Frontal cortex (tissue), 4 donors: ENCODE results near the gene CLHC1. TPM values are rescaled to one million over a fixed set of nuclear protein-coding genes. Genes with fewer than 3 reads are reported as not detected.
A peak's percentile ranks its signal among the peaks of the same experiment; 100 is the strongest.
"Not testable (repeated sequence)": the region's sequence is repeated elsewhere in the genome, so short reads cannot be mapped to it uniquely, and the experiment has no call there.

ENCODE experiments used
- DNase-seq, 2 donors: peaks; one replicate each; pipeline ENCODE4 v3.0.0; 2012; ENCODE audit warnings: low spot score in 2 of 2
- FAIRE-seq: peaks from 2 replicates; lab custom pipeline; 2012; peaks lifted over from hg19 to GRCh38; lab: Jason Lieb, UNC
- total RNA-seq: library from RNA; depleted of rRNA; stranded (reverse); fragments of >200 nt; gene quantifications from one replicate; pipeline ENCODE4 v1.2.3, GENCODE V29; 2014
- donor health status: control.
- donor health status: control.
- donor health status: control.

Gene CLHC1
- total RNA-seq, 1 donor from 2014 or later = 48.1 TPM

DNA sequence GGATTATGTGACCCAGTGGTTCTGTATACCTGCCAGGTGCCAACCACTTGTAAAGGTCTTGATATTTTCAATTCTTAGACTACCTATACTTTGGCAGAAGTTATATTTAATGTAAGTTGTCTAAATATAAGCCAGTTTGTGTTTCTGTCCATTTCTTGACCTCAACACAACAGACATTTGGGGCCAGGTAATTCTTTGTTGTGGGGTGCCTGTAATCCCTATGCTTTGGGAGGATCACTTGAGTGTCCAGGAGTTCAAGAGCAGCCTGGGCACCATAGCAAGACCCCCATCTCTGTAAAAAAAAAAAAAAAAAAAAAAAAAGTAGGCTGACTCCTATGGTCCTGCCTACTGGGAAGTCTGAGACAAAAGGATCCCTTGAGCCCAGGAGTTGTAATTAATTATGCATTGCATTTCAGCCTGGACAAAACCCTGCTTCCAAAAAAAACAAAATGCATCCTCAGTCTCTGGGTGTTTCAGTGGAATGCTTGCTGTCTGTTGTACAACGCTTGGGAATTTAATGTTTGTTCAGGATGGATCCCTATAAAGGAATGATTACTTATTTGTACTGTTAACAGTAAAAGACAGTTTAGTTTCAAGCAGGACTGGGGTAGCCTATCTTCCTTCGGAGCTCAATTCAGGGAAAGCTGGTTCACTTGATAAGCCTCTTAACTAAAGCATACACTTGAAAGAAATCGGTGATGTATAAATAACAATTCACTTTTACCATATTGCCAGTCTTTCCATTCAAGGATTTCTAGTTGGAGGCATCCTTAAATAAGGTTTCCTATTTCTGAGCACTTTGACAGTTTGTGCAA, 3.8 kb upstream of the CLHC1 start:
- DNase-seq = no peak
- no peak for FAIRE-seq

DNA sequence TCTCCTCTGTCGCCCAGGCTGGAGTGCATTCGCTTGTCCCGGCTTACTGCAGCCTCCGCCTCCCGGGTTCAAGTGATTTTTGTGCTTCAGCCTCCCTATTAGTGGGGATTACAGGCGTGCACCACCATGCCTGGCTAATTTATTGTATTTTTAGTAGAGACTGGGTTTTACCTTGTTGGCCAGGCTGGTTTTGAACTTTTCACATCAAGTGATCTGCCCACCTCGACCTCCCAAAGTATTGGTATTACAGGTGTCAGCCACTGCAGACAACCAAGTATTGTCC, 1.5 kb upstream of the CLHC1 start:
- DNase-seq (no peak), FAIRE-seq (no peak)

DNA sequence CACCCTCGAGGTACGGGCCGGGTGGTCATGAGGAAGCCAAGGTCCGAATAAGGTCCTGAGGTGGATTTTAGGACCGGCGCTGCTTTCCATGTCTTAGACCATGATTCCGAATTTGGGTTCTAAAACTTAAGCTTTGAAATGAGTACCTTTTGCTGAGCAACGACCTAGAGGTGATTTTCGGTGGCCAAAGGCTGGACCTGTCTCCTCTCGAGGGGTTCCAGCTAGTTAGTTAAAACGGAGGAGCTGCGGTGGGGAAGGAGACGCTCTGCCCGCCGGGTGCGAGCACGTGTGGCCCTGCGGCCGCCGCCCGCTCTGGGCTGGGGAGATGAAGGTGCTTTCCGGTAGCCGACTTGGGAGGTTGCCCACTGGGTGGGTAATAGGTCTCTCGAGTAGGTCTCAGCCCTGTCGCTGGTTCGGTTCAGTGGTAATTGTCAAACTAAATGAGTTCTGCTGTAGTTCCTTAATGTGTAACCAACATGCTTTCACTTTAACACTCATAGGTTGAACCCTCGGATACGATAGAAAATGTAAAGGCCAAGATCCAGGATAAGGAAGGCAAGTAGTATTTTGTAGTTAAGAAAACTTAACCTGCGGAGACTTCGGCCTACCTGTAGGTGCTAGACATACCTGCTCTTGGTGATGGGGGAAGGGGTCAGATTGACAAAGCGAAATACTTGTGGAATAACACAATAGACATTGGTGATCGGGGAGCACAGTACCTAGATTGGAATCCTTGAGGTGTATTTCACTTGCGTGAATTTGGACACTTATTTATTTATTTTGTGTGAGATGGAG, 967 bp upstream of the CLHC1 start:
- DNase-seq (peak in 1 of 2 donors; percentile 27), FAIRE-seq (no peak)

DNA sequence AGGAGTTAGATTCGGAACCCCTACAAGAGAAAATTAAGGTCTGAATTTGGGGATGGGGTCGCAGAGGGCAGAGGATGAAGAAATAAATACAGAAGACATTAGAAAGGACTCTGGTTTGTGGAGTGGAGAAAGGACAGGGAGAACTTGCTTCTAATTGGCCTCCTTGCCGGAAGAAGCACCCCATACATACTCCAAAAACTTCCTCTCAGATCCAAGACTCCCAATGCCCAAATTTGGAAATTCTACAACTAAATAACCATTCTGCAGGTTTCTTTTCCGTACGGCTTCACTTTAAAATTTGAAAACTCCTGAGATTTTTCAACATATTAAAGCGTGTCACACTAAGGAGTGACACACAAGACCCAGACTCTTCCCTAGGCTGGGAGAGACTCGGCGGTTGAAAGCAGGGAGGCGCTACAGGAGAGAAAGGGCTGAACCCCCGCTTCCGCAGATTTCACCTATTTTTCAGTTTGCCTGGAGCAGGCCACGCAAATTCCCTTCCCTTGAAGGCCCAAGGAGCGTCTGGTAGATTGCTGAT, 478 bp downstream of the CLHC1 start:
- FAIRE-seq (no peak), DNase-seq (peak in 1 of 2 donors; percentile 14)

DNA sequence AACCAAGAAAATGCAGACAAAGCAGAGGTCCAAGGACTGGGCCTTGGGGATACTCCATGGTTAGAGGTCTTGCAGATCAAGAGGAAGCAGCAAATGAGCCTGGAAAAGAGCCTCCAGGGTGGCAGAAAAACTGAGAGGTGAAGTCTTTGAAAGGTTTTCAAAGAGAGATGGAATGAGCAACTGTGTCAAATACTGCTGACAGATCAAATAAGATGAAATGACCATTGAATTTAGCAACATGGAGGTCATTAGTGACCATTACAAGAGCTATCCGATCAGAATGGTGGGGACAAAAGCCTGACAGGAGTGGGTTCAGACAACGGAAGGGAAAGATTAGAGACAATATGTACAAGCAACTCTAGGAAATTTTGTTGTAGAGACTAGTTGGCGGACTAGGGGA, 1.5 kb downstream of the CLHC1 start:
- FAIRE-seq (no peak), DNase-seq (no peak)

DNA sequence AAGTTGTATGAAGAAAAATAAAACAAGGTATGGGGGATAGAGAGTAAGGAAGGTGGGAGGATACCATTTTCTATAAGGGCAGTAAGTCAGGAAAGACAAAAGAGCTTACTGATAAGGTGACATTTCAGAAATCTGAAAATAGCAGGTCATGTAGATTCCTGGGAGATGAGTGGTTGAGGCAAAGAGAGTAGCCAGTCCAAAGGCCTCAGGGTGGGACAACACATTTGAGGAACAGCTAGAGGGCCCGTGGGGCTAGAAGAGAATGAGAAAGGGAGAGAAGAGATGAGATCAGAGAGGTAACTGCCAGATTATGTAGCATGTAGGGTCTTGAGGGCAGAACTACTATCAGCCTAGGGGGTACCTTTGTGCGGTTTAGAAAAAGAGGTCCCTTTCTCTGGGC, 2.9 kb downstream of the CLHC1 start:
- FAIRE-seq (no peak), DNase-seq (no peak)

DNA sequence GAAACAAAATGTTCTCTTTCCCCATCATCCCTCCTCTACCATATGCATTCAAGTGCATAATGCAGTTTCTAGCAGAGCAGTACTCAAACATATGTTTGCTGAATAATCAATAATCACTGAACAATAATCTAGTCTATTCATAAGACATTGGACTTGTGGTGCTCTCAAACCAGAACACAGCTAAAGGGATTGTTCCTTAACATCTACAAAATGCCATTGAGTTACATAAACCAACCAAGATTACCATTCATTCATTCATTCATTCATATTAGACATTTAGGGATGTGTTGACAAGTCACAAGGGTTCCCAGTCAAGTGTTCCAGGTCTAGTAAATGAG, 3.9 kb downstream of the CLHC1 start:
- FAIRE-seq = no peak

DNA sequence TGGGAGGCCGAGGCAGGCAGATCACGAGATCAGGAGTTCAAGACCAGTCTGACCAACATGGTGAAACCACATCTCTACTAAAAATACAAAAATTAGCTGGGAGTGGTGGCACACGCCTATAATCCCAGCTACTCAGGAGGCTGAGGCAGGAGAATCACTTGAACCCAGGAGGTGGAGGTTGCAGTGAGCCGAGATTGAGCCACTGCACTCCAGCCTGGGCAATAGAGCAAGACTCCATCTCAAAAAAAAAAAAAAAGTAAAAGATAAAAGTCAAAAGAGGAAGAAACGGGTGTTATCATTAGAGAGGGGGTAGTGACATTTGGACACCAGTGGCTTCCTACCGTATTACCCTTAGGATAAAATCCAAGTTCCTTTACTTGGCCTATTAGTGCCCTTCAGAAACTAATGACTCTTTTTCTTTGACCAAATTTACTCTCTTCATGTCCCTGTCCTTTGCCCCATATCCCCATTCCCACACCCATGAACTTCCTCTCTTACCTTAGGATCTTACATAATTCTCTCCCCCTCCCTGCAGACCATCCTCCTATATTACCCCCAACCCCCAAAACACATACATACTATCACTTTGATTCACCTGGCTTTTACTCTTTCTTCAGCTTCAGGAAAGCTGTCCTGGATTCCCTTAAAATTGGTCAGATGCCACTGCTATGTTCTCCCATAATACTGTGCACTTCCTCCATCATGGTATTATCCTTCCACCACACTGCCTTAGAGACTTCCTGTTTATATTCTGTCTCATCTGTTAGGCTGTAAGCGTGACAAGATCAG, 4.5 kb downstream of the CLHC1 start:
- not testable (repeated sequence) for FAIRE-seq, DNase-seq

More for the DNA sequence above, 3.9 kb downstream of the CLHC1 start:
- no peak for DNase-seq

DNA sequence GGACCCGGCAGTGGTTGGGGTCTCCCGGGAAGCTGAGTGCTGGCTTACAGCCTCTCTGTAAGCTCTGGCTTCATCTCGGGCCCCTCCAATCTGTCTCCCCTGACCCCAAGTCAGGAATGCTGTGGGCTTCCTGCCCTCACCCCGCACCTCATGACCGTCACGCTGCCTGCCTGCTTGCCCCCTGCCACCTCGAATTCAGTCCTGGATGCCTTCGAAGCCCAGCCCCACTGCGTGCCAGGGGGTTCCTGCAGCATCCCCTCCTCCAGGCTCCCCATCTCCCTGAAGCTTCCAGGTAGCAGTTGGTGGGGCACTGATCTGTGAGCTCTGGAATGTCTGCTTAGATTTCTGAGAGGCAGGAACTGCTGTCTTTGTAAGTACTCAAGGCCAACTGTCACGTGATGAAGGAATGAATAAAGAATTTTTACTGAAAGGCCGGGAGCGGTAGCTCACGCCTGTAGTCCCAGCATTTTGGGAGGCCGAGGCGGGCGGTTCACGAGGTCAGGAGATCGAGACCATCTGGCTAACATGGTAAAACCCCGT, 6.5 kb downstream of the CLHC1 start:
- no peak for DNase-seq
- no peak for FAIRE-seq

DNA sequence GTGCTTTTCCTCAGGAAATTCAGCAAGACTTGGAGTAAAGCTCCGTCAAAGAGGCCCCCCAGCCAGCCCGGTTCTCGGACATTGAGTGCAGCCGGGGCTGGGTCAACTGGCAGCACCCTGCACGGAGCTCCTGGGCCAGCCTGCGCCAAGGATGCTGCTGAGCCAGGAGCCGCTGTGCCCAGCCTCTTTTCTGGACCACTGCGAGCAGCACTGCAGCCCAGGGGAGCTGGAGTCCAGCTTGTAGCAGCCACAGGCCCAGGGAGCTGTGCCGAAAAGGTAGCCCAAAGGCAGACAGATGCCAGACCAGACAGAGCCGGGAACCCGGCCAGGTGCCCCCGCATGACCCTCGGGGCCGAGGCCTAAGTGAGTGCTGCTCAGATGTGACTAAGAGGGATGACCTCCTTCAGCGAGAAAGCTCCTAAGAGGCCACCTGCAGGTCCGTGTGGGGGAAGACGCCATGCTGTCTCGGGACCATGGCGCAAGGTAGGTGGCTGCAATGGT, 7.3 kb downstream of the CLHC1 start:
- no peak for FAIRE-seq

DNA sequence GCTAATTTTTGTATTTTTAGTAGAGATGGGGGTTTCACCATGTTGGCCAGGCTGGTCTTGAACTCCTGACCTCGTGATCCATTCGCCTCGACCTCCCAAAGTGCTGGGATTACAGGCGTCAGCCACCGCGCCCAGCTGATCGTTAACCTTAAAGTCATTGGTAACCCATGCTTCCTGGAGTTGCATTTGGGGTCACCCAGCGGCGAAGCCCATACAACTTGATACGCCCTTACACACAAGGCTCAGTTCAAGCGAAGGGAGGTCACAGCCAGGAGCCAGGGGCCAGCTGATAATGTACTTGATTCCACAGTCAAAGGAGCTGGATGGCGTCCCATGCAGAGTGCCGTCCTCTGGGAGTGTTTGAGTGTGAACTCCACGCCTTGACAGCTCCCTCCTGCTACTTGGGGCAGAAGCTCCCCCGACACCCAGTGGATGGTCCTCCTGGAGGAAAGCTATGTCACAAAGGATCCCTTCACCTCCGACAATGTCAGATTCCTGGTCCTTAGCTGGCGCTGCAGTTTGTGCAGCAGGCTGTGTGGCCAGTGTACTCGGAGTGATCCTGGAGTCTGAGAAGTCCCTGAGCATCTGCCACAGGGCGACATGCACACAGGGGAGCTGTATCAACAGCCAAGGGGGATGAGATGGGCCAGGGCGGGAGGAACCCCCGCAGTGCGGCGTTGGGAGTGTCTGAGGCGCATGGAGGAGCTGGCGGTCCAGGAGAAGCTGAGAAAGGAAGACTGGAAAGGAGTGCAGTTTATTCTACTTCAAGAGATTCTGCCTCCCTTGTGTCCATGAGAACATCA, 7.9 kb downstream of the CLHC1 start:
- DNase-seq = no peak
- FAIRE-seq = no peak

More for the DNA sequence above, 7.3 kb downstream of the CLHC1 start:
- no peak for DNase-seq

DNA sequence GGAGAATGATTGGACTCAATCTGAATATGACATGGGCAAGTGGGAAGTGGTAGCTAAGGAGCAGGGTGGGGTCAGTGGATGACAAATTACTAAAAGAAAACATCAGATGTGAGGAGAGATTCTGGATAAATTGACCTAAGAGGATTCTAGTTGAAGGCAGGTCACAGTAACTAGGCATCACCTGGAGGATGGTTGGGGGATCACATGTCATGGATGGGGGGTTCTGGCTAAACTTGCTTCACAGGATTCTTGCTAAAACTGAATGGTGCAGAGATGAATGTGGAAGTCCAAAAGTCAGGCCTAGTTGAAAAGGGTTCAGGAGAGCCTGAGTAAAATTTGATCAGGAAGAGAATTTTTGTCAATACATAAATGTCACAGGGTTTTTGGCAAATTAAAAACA, 18.3 kb downstream of the CLHC1 start:
- no peak for DNase-seq
- FAIRE-seq = no peak

DNA sequence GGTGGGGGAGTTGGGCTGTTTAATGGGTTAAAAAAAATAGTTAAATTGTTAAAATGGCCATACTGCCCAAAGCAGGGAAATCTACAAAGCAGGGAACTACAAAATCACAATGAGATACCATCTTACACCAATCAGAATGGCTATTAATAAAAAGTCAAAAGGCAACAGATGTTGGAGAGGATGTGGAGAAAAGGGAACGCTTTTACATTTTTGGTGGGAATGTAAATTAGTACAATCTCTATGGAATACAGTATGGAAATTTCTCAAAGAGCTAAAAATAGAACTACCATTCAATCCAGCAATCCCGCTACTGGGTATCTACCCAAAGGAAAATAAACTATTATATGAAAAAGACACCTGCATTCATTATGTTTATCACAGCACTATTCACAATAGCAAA, 27.1 kb downstream of the CLHC1 start:
- no peak for DNase-seq
- FAIRE-seq = no peak

DNA sequence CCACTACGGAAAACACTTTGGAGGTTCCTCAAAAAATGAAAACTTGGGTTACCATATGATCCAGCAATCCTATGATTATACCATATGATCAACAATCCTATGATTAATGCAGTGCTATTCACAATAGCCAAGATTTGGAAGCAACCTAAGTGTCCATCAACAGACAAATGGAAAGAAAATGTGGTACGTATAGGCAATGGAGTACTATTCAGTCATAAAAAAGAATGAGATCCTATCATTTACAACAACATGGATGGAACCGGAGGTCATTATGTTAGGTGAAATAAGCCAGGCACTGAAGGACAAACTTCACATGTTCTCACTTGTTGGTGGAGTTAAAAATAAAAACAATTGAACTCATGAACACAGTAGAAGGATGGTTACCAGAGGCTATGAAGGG, 27.6 kb downstream of the CLHC1 start:
- no peak for DNase-seq
- FAIRE-seq = no peak

DNA sequence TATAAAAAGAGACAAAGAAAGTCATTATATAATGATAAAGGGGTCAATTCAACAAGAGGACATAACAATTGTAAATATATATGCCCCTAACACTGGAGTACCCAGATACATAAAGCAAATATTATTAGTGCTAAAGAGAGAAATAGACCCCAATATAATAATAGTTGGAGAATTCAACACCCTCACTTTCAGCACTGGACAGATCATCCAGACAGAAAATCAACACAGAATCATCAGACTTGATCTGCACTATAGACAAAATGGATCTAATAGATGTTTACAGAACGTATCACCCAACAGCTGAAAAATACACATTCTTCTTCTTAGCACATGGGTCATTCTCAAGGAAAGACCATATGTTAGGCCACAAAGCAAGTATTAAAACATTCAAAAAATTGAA, 31.7 kb downstream of the CLHC1 start:
- FAIRE-seq = no peak
- DNase-seq = no peak

DNA sequence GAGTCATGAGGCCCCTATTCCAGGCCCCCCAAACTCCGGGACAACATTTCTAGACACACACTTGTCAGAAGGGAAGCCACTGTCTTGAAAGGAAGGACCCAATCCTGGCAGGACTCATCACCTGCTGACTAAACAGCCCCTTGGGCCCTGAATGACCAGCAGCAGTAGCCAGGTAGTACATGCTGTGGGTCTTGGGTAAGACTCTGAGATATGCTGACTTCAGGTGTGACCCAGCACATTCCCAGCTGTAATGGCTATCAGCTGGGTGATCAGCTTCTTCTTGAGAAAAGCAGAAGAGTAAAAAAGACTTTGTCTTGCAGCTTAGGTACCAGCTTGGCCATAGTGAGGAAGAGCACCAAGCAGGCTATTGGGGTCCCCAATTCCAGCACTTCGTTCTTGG, 35.6 kb downstream of the CLHC1 start:
- FAIRE-seq (no peak), DNase-seq (no peak)

DNA sequence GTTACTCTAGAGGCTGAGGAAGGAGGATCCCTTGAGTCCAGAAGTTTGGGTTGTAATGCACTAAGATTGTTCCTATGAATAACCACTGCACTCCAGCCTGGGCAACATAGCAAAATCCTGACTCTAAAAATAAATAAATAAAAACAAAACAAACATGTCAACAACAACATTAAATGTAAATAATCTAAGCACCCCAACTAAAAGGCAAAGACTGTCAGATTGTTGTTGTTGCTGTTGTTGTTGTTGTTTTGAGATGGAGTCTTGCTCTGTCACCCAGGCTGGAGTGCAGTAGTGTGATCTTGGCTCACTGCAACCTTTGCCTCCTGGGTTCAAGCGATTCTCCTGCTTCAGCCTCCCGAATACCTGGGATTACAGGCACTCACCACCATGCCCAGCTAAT, 40.2 kb downstream of the CLHC1 start:
- not testable (repeated sequence) for DNase-seq, FAIRE-seq

DNA sequence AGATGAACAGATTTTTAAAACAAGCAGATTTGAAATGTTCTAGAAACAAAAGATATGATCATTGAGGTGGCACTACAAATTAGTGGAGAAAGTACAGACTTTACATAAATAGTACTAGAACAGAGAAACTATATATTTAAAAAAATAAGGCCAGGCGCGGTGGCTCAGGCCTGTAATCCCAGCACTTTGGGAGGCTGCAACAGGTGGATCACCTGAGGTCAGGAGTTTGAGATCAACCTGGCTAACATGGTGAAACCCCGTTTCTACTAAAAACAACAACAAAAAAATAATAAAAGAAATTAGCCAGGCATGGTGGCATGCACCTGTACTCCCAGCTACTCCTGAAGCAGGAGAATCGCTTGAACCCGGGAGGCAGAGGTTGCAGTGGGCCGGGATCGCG, 45.3 kb downstream of the CLHC1 start:
- not testable (repeated sequence) for FAIRE-seq, DNase-seq

DNA sequence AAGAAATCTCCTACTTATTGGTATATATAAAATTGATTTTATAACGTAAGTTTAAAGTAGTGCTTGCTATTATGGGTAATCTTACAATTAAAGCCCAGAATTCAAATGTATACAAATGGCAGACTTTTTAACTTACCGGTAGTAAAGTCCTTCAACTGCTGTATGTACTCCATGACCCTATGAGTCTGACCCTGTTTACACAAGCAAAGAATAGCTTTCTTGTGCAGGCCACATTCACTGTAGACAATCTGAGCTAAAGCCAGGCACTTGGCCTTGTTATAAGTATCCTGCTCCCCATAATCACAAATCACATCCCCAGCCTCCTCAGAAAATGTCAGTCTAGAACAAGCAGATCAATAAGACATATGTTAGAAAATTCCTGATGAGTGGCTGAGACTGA, 51.7 kb downstream of the CLHC1 start:
- DNase-seq = no peak
- FAIRE-seq = no peak
